ENCODE measurements around the gene PDE11A.
"Not testable (repeated sequence)": the region's sequence is repeated elsewhere in the genome, so short reads cannot be mapped to it uniquely, and the experiment has no call there.

Gene PDE11A

GRCh38 chr2:178072383-178073301, at the start of gene PDE11A:
Gene PDE11A (minus strand): TSS chr2:178072777. CDS start chr2:178072437, 340 bp downstream.
- peak; percentile 74 to 88 for DNase-seq

DNA sequence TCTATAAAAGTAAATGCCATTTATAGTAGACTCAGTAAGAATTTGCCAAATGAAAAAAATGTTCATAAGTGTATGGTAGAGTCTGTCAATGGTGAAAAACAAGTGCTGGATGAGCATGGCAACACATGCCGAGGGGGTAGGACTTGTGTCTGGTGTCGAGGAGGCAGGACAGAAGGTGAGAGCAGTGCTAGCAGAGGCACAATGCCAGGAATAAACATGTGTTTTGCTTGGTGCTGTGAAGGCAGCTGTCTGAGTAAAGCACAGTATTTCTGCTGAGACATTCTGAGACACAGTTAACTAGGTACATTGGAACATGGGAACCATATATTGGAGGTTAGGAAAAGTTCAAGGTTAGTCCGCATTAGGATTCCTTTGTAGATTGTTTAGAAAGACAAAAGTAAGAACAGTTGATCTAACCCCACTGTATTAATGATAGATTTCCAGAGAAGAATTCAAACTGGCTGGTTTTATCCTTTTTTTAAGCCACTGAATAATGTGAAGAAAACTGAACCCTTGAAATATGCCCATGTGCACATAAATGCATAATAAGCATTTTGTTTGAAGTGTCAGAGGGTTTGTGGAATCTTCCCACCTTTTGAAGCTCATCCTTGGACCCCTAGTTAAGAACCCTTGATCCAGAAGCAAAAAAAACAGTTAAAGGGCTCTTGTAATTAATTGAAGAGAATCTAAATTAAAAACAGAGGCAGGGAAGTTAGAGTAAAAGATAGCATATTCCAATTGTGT, 46.8 kb upstream of the PDE11A start:
- DNase-seq: no peak

DNA sequence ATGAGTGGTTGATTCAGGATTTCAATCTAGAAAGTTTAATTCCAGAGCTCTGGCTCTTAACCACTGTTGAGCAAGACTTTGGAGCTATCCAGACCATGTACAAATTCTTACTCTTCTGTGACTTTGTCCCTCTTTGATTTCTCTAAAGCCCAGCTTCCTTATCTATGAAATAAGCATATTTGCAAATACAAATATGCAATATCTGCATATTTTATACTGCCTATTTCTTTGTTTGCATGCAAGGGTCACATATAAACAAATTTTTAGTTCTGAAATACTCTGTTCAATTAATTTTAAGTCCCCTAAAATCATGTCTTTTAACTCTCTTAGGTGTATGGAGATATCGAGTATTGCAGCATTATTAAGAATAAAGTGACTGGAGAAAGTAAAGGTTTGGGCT, 45.1 kb upstream of the PDE11A start:
- DNase-seq: no peak

DNA sequence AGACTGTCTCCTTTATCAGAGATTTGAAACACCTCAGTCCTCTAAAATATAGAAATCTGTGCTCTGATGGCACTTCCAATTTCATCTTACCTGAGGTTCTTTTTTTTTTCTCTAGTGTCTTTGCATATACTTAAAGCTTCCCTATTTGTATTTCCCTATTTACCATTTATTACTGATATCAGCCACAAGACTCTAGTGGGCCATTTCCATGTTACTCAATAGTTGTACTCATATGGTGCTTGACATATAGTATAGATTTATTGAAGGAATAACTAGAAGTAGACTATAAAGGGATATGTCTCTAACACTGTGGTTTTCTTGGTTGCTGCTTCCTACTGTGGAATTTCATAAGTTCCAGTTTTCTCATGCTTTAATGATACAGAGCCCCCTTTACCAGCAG, 42.7 kb upstream of the PDE11A start:
- DNase-seq: no peak

GRCh38 chr2:178114462-178114861, 41.9 kb upstream of the PDE11A start:
- DNase-seq: no peak

- peak; percentile 90 to 91 for DNase-seq
Measured at GRCh38 chr2:178112202-178113152, 39.9 kb upstream of the PDE11A start, which contains the start of gene RBM45. Gene RBM45 (plus strand): TSS chr2:178112437. CDS start chr2:178112547, 110 bp downstream.

DNA sequence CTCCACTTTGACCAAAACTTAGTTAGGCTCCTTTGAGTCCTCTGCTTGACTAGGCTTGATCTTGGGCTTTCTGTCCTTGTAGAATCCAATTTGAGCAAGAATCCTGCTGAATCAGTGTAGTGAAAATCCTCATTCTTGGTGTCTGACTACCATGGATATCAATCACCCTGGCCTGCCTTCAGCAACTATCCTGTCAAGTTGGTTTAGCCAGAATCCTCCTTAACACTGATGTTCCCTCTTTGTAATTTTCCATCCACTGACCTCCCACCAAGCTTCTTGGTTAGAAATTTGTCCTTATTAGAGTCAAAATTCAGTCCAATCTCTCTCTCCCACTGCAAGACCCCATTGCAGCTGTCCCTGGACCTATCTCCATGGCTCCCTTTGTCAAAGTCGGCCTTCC, 39.2 kb upstream of the PDE11A start:
- DNase-seq: no peak

DNA sequence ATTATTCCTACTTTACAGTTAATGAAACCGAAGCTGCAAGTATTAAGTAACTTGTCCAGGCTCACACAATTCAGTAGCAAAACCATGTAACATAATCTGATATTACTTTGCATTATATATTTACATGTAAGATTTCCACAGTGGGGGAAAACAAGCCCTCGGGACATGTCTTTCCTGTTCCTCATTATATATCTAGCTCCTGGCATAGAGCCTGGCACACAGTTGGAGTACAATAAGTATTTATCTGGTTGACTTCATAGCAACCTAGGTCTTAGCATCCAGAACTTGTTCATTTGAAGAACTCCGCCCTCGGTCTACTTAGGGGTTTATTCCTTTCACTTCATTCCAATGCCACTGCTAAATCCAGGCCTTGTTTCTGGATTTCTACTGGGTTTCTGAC, 38.1 kb upstream of the PDE11A start:
- DNase-seq: peak; percentile 15 to 20

DNA sequence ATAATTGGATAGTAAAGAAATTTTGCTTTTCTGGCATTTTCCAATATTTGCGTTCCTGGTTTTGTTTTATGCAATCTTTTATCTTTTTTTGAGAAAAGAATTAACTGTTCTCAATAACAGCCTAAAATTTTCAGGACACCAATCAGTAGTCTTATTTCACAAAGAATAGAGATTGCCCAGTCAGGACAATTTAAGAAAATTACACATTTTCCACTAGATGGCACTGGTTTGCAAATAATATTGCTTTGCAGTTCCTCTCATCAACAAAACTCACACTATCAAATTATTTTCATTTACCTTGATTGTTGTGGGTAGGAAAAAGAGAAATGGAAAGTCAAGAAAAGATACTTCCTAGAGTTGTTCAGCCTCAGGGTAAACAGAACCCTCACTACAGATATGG, 37.2 kb upstream of the PDE11A start:
- DNase-seq: peak; percentile 46 to 63

DNA sequence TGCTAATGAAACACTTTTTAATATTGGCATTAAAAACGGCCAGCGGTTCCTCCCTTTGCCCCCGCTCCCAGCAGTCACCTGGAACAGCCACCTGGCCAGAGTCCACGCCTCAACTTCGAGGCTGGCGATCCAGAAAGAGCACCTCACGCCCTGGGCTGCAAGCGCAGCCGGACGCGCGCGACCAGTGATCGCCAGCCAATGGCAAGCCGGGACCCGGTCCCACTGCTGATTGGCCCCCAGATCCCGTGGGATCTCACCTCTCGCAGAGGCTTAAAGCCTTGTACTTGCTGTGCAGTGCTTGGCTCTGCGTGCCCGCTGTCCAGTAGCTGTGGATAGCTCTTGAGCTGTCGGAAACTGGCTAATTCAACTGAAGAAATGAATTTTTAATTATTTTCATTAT, 35.6 kb upstream of the PDE11A start:
- no peak for DNase-seq

- DNase-seq: no peak
Measured at GRCh38 chr2:178106053-178106452, 33.5 kb upstream of the PDE11A start.

- DNase-seq: peak; percentile 2 to 10
Measured at GRCh38 chr2:178105566-178105965, 33.0 kb upstream of the PDE11A start.

GRCh38 chr2:178101321-178102079, 28.9 kb upstream of the PDE11A start:
- no peak for DNase-seq

GRCh38 chr2:178093471-178093870, 20.9 kb upstream of the PDE11A start:
- no peak for DNase-seq

DNA sequence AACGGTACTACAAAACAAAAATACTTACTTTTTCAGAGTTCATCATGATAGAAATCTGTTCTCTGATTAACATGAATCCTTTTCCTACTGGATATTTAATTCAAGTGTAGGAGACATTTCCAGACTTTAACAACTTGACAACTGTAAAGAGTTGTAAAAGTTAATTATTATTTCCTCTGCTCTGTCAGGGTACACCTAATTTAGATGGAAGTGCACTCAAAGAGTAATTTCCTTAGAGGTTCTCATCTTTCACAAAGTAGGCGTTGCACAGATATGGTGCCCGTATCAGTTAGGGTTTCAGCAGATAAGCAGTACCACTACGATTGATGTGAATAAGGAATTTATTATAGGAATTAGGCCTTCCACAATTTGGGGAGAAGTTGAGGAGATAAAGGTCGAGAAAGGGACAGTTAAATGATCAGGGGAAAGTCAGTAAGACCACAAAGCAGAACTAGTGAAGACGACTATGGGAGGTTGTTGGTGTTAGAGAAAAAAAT, 16.2 kb upstream of the PDE11A start:
- DNase-seq: no peak

DNA sequence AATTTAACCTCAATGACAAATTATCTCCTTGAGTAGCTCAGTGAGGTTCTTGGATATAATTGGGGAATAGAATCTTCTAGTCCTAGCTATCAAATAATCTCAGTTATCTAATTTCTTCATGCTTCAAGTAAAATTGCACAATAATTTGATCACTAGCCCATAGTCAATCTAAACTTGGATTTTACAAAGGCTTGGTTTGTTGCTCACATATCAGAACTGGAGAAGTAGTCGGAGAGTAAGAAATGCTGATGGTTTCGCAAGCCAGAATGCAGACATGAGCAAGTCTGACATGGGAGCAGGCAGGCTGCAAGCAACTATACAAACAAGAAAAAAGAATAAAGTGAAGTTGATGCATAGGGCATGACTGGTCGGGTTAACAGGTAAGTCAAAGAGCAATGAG, 11.7 kb upstream of the PDE11A start:
- no peak for DNase-seq

DNA sequence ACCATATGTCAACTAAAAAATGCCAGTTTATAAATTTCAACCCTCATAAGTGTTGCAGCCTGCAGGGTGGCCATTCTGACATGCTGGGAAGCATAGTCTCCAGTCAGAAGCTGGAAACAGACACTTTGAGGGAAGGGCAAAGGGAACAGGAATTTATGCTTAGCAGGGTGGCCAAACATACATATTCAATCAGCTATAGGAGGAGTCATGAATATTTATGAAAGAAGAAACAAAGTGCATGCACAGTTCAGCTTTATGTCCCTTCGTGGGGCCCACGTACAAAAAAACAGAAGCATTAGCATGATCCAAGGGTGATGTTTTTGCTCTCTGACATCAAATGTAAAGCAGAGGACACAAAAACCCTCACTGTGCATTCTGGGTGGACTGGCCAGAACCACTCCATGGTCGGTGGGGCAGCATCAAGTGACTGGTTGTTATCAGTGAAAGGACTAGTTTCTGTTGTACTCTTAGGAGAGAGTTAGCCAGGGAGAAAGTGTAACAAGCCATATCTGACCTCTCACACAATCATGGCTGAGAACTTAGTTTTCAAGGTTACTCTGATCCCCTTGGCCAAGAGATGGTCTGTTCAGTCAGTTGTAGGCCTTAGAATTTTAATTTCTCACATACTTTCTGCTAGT, 9.9 kb upstream of the PDE11A start:
- DNase-seq: no peak

DNA sequence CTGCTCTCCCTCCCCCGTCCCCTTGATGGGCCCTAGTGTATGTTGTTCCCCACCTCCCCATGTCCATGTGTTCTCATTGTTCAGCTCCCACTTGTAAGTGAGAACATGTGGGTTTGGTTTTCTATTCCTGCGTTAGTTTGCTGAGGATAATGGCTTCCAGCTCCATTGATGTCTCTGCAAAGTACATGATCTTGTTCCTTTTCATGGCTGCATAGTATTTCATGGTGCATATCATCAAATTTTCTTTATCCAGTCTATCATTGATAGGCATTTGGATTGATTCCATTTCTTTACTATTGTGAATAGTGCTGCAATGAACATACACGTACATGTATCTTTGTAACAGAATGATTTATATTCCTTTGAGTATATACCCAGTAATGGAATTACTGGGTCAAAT, 6.7 kb upstream of the PDE11A start:
- DNase-seq: not testable (repeated sequence)

DNA sequence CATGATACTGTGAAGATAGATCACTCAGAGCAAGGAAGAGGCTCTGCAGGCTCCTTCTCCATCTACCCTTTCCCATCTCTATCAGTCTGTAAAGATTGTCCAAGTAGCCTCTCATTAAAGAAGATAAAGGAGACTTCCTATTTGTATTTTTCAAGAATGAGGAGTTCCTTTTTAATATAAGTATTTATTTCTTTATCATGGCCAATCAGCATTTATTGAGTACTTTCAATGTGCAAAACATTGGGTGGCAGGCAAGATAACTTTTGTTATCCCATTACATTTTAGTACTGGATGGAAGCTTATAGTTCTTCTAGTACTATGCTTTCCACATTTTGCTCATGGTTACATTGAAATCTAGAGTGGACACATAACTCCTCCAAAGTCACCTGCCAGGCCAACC, 3.6 kb upstream of the PDE11A start:
- DNase-seq: no peak

DNA sequence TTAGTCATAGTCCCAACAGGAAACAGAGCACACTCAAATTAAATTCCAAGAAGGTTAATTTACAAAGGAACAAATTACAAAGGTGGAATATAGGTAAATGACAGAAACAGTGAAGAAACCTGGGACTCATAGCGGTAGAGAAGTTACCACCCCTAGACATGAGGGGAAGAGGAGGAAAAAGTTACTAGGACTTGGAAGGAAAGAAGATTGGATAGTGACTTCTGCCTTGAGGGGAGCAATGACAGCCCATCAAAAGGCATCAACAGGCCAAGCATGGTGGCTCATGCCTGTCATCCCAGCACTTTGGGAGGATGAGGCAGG, 2.4 kb upstream of the PDE11A start:
- no peak for DNase-seq
